A549 (cell line): ENCODE data around the gene NKX2-1. TPM values are rescaled to one million over a fixed set of nuclear protein-coding genes. Genes with fewer than 3 reads are reported as not detected.

Source experiments
- ATAC-seq, 2 experiments: fragments of 200-7000 bp in 1 of 2; fragments of >200 bp in 1 of 2; cut with Nextera tagmentation in 1 of 2; cut with Tn5 transposase in 1 of 2; 3 replicates each; pipeline versions ENCODE4 v1.8.0 to v1.9.1; 2018 to 2020; ENCODE audit warnings: mild to moderate bottlenecking in 1 of 2, moderate library complexity in 1 of 2
- CTCF ChIA-PET: fragments of 300-600 bp; sonication (Branson Sonifier 250); formaldehyde crosslinking; extraction: SDS; loops from one replicate; lab custom pipeline; 2021; ENCODE audit warnings: antibody characterized with exemption, inconsistent platforms; lab: Yijun Ruan, JAX
- POLR2A ChIA-PET: fragments of 350-600 bp; formaldehyde crosslinking; extraction: SDS; loops from one replicate; lab custom pipeline; 2021; ENCODE audit warnings: antibody characterized with exemption, inconsistent platforms; lab: Yijun Ruan, JAX
- DNase-seq, 2 experiments: peaks; one replicate each; pipeline versions ENCODE4 v3.0.0 to v3.0.0-alpha.2; 2011 to 2016; ENCODE audit warnings: low read depth in 1 of 2, low spot score in 1 of 2
- FAIRE-seq: peaks from 2 replicates; lab custom pipeline; 2011; peaks lifted over from hg19 to GRCh38; lab: Jason Lieb, UNC
- H3K27ac ChIP-seq, 2 experiments: fragments of >200 bp; sonication (Bioruptor Twin); formaldehyde crosslinking; 3 replicates each; pipeline ENCODE4 v1.5.1; 2016 to 2017
- H3K4me1 ChIP-seq: fragments of >200 bp; sonication (Bioruptor Twin); formaldehyde crosslinking; 3 replicates; pipeline ENCODE4 v1.6.1; 2016
- H3K4me2 ChIP-seq: fragments of >200 bp; sonication (Bioruptor Twin); formaldehyde crosslinking; 3 replicates; pipeline ENCODE4 v1.6.1; 2016
- H3K4me3 ChIP-seq: fragments of >200 bp; sonication (Bioruptor Twin); formaldehyde crosslinking; 3 replicates; pipeline ENCODE4 v1.5.1; 2016
- H3K9me3 ChIP-seq: fragments of >200 bp; sonication (Bioruptor Twin); formaldehyde crosslinking; 3 replicates; pipeline ENCODE4 v1.6.1; 2016
- BHLHE40 ChIP-seq: IDR thresholded peaks from 2 replicates; pipeline ENCODE4 v1.6.1; 2012; ENCODE audit warnings: low read depth, low read length, inconsistent platforms
- CEBPB ChIP-seq, 2 experiments: fragments of >200 bp in 1 of 2; sonication (Bioruptor Twin) in 1 of 2; formaldehyde crosslinking in 1 of 2; IDR thresholded peaks; 2 replicates each; pipeline ENCODE4 v1.6.1; 2012 to 2016
- EP300 ChIP-seq, 2 experiments: fragments of >200 bp; sonication (Bioruptor Twin); formaldehyde crosslinking; IDR thresholded peaks; 2 replicates in 1 of 2; 3 replicates in 1 of 2; pipeline ENCODE4 v1.6.1; 2016 to 2017
- FOSL2 ChIP-seq, 2 experiments: fragments of 450-650 bp in 1 of 2; fragments of >200 bp in 1 of 2; sonication (Bioruptor Twin) in 1 of 2; formaldehyde crosslinking; IDR thresholded peaks; 2 replicates each; pipeline versions ENCODE4 v1.5.0 to v1.6.1; 2016 to 2020; ENCODE audit warnings: mild to moderate bottlenecking in 1 of 2, moderate library complexity in 1 of 2
- HEYL ChIP-seq: fragments of 250-450 bp; sonication (Bioruptor Pico); IDR thresholded peaks from 2 replicates; pipeline ENCODE4 v1.8.0; 2021; ENCODE audit warnings: mild to moderate bottlenecking, moderate library complexity
- HOXA7 ChIP-seq: fragments of 250-450 bp; sonication (Bioruptor Pico); IDR thresholded peaks from 2 replicates; pipeline ENCODE4 v1.5.0; 2020; ENCODE audit warnings: mild to moderate bottlenecking, moderate library complexity
- HOXB5 ChIP-seq: fragments of 250-450 bp; sonication (Bioruptor Pico); IDR thresholded peaks from 2 replicates; pipeline ENCODE4 v1.5.0; 2020; ENCODE audit warnings: mild to moderate bottlenecking, moderate library complexity
- KDM5A ChIP-seq: fragments of 200-600 bp; sonication (generic); IDR thresholded peaks from 2 replicates; pipeline ENCODE4 v1.6.1; 2016; ENCODE audit warnings: antibody characterized with exemption, mild to moderate bottlenecking
- NR3C1 ChIP-seq: fragments of >200 bp; sonication (Bioruptor Twin); formaldehyde crosslinking; IDR thresholded peaks from 3 replicates; pipeline ENCODE4 v1.6.1; 2017
- RNF2 ChIP-seq: fragments of 200-600 bp; sonication (generic); IDR thresholded peaks from 2 replicates; pipeline ENCODE4 v1.6.1; 2016; ENCODE audit warnings: low read depth, mild to moderate bottlenecking, antibody characterized with exemption, moderate library complexity, borderline replicate concordance
- SREBF2 ChIP-seq: fragments of 450-650 bp; IDR thresholded peaks from 2 replicates; pipeline ENCODE4 v1.6.1; 2014; ENCODE audit warnings: mild to moderate bottlenecking, moderate library complexity
- TFCP2L1 ChIP-seq: fragments of 250-450 bp; sonication (Bioruptor Pico); IDR thresholded peaks from 2 replicates; pipeline ENCODE4 v1.5.0; 2021; ENCODE audit warnings: mild to moderate bottlenecking
- ZFP36 ChIP-seq: fragments of 450-650 bp; IDR thresholded peaks from 2 replicates; pipeline ENCODE4 v1.6.1; 2014; ENCODE audit warnings: borderline replicate concordance; ENCODE audit not compliant: partially characterized antibody
- WGBS: methylation state at CpG from one replicate; pipeline ENCODE4 v1.1.6; 2017; ENCODE audit errors: missing lambda C conversion rate; 5-methylcytosine and 5-hydroxymethylcytosine counted together
- polyA plus RNA-seq, 4 experiments: library from polyadenylated mRNA; depleted of rRNA in 3 of 4; stranded (reverse); fragments of >200 nt; fragmentation: RNase III in 1 of 4; extraction: RNeasy Plus Mini Kit Qiagen cat#74134 plus additional on column Dnase treatment in 1 of 4; gene quantifications; 2 replicates in 3 of 4; 3 replicates in 1 of 4; pipeline ENCODE4 v1.2.3, GENCODE V29; 2011 to 2017
- TF ChIP-seq, protein P1 (sequence below): IDR thresholded peaks from 2 replicates; pipeline ENCODE4 v1.6.1; 2012
- TF ChIP-seq, protein P2 (sequence below): fragments of 450-650 bp; IDR thresholded peaks from 2 replicates; pipeline ENCODE4 v1.6.1; 2014; ENCODE audit warnings: antibody characterized with exemption

The NKX2-1 gene
- polyA plus RNA-seq, 2 of the 4 experiments (the other 2 are of a cell fraction) = not detected

DNA sequence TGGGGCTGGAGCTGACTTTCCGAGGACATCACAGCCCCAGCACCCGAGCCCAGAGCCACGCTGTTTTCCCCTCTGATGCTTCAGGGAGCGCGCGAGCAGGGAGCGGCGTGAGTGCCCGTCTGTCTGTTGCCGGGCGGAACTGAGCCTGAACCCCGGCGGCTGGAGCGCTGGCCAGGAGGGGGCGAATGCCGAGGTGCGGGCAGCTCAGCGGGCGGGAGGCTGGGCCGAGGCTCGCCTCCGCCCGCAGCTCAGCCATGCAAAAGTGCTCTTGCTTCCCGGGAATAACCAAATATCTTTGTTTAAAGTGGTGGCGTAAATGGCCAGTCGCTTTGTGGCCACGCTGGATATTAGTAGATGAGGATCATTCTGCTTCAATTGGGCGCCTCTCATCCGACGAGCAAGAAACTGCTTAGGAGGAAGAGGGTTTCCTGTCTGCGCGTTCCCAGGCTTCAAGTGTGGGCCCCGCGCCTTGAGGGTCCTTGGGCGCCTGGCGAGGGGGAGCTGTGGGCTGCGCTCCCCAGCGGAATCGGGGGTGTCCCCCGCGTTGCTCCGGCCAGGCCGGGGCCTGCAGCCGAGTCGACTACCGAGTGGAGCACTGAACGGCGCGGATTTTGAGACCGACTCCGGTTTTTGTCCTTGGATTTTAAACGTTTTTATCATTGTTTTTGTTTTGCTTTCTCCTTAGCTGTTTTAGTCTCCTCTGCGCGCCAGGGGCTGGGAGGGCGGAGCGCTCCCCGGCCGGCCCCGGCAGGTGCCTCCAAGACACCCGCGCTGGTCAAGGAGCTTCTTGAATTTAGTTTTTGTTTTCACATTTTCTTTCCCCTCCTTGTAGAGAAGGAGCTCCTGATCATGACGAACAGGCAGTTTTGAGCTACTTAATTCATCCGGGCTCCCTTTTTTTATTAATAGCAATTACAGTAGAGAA, 831 bp upstream of the NKX2-1 start (continued):
- TF ChIP-seq EP300 (IDR thresholded peaks at IDR 0.05) (no peak), NR3C1 (no peak), HOXB5 (CRISPR knock-in tag) (no peak), TFCP2L1 (no peak), RNF2 (peak; percentile 26; the same call in 1 of the 2 replicates), FOSL2 (IDR thresholded peaks at IDR 0.05) (no peak), FOSL2 (CRISPR knock-in tag; IDR thresholded peaks at IDR 0.05) (no peak), HOXA7 (CRISPR knock-in tag) (no peak)

DNA sequence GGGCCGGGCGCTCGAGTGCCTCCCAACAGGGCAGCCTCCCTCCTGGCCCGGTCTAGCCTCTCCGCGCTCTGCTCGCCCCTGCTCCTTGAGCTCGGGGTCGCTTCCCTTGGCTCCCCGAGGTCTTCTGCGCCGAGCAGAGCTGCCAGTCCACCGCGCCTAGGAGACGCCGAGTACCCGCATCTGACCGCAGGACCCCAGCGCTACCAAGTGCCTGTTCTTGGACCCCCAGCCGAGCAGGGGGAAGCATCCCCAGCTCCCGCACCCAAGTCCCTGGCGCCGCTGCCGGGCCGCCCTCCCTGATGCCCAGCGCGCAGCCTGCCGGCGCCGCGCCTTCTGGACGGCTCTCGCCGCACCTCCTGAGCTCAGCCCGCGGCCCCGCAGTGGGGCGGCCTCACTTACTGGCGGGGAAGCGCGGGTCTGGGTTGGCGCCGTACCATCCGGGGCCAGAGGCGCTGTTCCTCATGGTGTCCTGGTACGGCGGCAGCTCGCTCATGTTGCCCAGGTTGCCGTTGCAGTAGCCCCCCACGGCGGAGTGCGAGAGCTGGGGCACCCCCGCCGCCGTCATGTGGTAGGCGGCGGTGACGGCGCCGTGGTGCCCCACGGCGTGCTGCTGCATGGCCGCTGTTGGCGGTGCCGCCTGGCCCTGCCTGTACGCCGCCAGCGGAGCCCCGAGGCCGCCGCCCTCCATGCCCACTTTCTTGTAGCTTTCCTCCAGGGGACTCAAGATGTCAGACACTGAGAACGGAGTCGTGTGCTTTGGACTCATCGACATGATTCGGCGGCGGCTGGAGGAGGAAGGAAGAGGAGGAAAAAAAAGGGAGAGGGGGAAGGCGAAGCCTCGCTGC, 1.2 kb downstream of the NKX2-1 start:
- DNase-seq (no peak), ATAC-seq (peak; percentile 44 to 64; a peak in 4 of 6 replicates)
- 14% methylated on average over 16 of the region's 79 CpGs for WGBS
- Histone ChIP-seq H3K4me1 (peaks cover 4% of the 10 kb centered on the region; the same call in 2 of the 3 replicates), H3K27ac (no peak overlapping the region), H3K4me3 (peak overlapping the region; percentile 54)
- CTCF ChIA-PET = interaction anchor here (0.7 to 0.9 kb wide), 2 partner anchors 34 to 36 kb away, joined by 3 read pairs; no protein-coding TSS in a partner anchor
- TF ChIP-seq, protein P1, sequence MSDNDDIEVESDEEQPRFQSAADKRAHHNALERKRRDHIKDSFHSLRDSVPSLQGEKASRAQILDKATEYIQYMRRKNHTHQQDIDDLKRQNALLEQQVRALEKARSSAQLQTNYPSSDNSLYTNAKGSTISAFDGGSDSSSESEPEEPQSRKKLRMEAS = peak; percentile 43; the same call in 1 of the 2 replicates
- TF ChIP-seq CEBPB (IDR thresholded peaks at IDR 0.05) = no peak
- TF ChIP-seq, all 56 proteins: peak for 1
- FAIRE-seq = no peak
- POLR2A ChIA-PET = no interaction called here
- H3K4me2 ChIP-seq = peak overlapping the region; percentile 99
- no peaks in the 10 kb centered on the region for H3K9me3 ChIP-seq

DNA sequence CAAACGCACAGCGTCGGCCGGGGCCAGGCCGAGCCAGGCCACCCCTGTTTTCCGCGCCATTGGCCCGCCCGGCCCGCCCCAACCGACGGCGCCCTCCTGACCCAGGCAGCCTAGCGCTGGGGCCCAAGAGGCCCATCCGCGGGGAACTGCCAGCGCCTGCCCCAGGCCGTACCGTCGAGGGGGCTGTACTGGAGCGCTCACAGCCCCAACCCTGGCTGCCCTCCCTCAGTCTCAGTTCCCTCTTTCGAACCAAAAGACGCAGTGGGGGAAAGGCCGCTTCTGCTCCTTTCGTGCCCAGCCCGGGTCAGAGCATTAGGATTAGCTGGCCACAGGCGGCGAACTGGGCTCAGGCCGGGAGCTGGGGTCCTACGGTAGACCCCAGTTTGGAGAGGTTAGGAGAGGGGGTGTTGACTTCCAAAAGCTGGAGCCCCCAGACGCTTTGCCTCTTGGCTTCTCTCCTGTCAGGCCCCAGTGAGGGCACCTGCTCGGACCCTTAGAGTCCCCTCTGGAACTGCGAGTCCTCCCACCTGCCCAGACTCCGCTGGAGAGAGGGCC, 1.9 kb downstream of the NKX2-1 start:
- ChIA-PET CTCF (interaction anchor here (0.9 kb wide), 1 partner anchor 37 kb away, joined by 3 read pairs; no protein-coding TSS in a partner anchor), POLR2A (no interaction called here)
- Histone ChIP-seq H3K4me3 (no peak overlapping the region; the same call in 2 of the 3 replicates), H3K9me3 (no peaks in the 10 kb centered on the region), H3K4me1 (peaks cover 4% of the 10 kb centered on the region; the same call in 2 of the 3 replicates), H3K4me2 (peak overlapping the region; percentile 99; the same call in 1 of the 3 replicates), H3K27ac (no peak overlapping the region)
- ATAC-seq (no peak), FAIRE-seq (no peak), DNase-seq (no peak)
- TF ChIP-seq BHLHE40 (no peak), ZFP36 (no peak), KDM5A (no peak), HEYL (CRISPR knock-in tag) (no peak), SREBF2 (no peak)
- TF ChIP-seq, protein P1 = no peak
- TF ChIP-seq, protein P2, sequence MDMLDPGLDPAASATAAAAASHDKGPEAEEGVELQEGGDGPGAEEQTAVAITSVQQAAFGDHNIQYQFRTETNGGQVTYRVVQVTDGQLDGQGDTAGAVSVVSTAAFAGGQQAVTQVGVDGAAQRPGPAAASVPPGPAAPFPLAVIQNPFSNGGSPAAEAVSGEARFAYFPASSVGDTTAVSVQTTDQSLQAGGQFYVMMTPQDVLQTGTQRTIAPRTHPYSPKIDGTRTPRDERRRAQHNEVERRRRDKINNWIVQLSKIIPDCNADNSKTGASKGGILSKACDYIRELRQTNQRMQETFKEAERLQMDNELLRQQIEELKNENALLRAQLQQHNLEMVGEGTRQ = no peak
- WGBS = 21% methylated on average over 7 of the region's 34 CpGs
